HG03064 (cell line): ENCODE results near the gene GLCCI1.
A peak's percentile ranks its signal among the peaks of the same experiment; 100 is the strongest.
"Not testable (repeated sequence)": the region's sequence is repeated elsewhere in the genome, so short reads cannot be mapped to it uniquely, and the experiment has no call there.

ENCODE experiments used
- ATAC-seq: cut with Tn5 transposase; IDR thresholded peaks from one replicate; pipeline ENCODE4 v1.9.1; 2021; ENCODE audit warnings: low read depth; ENCODE audit not compliant: unreplicated experiment

GLCCI1 gene

GRCh38 chr7:8085420-8085819 lies 116.8 kb downstream of the GLCCI1 start:
- ATAC-seq, result no peak

GRCh38 chr7:8086239-8086638 lies 117.6 kb downstream of the GLCCI1 start:
- no peak for ATAC-seq

- ATAC-seq, result no peak
Observed at GRCh38 chr7:8089036-8089780, 120.6 kb downstream of the GLCCI1 start.

GRCh38 chr7:8092140-8092539 lies 123.5 kb downstream of the GLCCI1 start:
- no peak for ATAC-seq

- no peak for ATAC-seq
Observed at GRCh38 chr7:8094164-8095140, 125.9 kb downstream of the GLCCI1 start.

- not testable (repeated sequence) for ATAC-seq
Observed at GRCh38 chr7:8101292-8101691, 132.7 kb downstream of the GLCCI1 start.

GRCh38 chr7:8103282-8103681 lies 134.7 kb downstream of the GLCCI1 start:
- ATAC-seq, result no peak

GRCh38 chr7:8105449-8106095 lies 137.0 kb downstream of the GLCCI1 start:
- no peak for ATAC-seq

GRCh38 chr7:8109196-8110022 lies 140.8 kb downstream of the GLCCI1 start:
- ATAC-seq, result no peak

GRCh38 chr7:8111282-8111960 lies 142.8 kb downstream of the GLCCI1 start:
- ATAC-seq, result no peak

GRCh38 chr7:8112685-8113084 lies 144.1 kb downstream of the GLCCI1 start:
- no peak for ATAC-seq

GRCh38 chr7:8113184-8113583 lies 144.6 kb downstream of the GLCCI1 start:
- ATAC-seq, result no peak

GRCh38 chr7:8114175-8114574 lies 145.6 kb downstream of the GLCCI1 start:
- no peak for ATAC-seq

- peak; percentile 84 for ATAC-seq
Observed at GRCh38 chr7:8115547-8116402, 147.2 kb downstream of the GLCCI1 start.

GRCh38 chr7:8117195-8117594 lies 148.6 kb downstream of the GLCCI1 start:
- no peak for ATAC-seq

- ATAC-seq, result no peak
Observed at GRCh38 chr7:8119262-8119661, 150.7 kb downstream of the GLCCI1 start.

GRCh38 chr7:8120390-8121058 lies 151.9 kb downstream of the GLCCI1 start:
- no peak for ATAC-seq

GRCh38 chr7:8121243-8121642 lies 152.6 kb downstream of the GLCCI1 start:
- ATAC-seq, result no peak
